Osteocyte (in vitro differentiated cells): ENCODE results near the gene MCRIP2. TPM values are rescaled to one million over a fixed set of nuclear protein-coding genes. Genes with fewer than 3 reads are reported as not detected.

ENCODE experiments used
- DNase-seq: peaks from one replicate; pipeline ENCODE4 v3.0.0; 2021; ENCODE audit warnings: mixed read lengths; ENCODE audit not compliant: unreplicated experiment; ENCODE audit errors: extremely low spot score
- H3K27ac Mint-ChIP-seq: one replicate; pipeline ENCODE4 v1.8.0; 2021; ENCODE audit warnings: mild to moderate bottlenecking, mixed read lengths; ENCODE audit not compliant: unreplicated experiment
- H3K27me3 Mint-ChIP-seq: one replicate; pipeline ENCODE4 v1.8.0; 2021; ENCODE audit warnings: mixed read lengths; ENCODE audit not compliant: unreplicated experiment
- H3K36me3 Mint-ChIP-seq: one replicate; pipeline ENCODE4 v1.8.0; 2021; ENCODE audit warnings: mixed read lengths; ENCODE audit not compliant: unreplicated experiment
- H3K4me1 Mint-ChIP-seq: one replicate; pipeline ENCODE4 v1.8.0; 2021; ENCODE audit warnings: mixed read lengths; ENCODE audit not compliant: unreplicated experiment
- H3K4me3 Mint-ChIP-seq: one replicate; pipeline ENCODE4 v1.8.0; 2021; ENCODE audit warnings: mild to moderate bottlenecking, moderate library complexity, mixed read lengths; ENCODE audit not compliant: unreplicated experiment
- H3K9me3 Mint-ChIP-seq: one replicate; pipeline ENCODE4 v1.8.0; 2021; ENCODE audit warnings: mixed read lengths; ENCODE audit not compliant: unreplicated experiment
- CTCF ChIP-seq: fragments of 200-600 bp; sonication (generic); IDR thresholded peaks from 2 replicates; pipeline ENCODE4 v1.5.0; 2021; ENCODE audit warnings: antibody characterized with exemption, mild to moderate bottlenecking, moderate library complexity
- total RNA-seq: library from RNA; stranded (reverse); gene quantifications from 2 replicates; pipeline ENCODE4 v1.2.1, GENCODE V29; 2021

The MCRIP2 gene
- total RNA-seq, 1 donor from 2014 or later, result 11.3 TPM

GRCh38 chr16:630249-630814 is 11.3 kb upstream of the MCRIP2 start:
- TF ChIP-seq CTCF, result no peak
- H3K27ac Mint-ChIP-seq, result no peak overlapping the region
- no peaks in the 10 kb centered on the region for H3K9me3 Mint-ChIP-seq
- no peak overlapping the region for H3K4me3 Mint-ChIP-seq
- H3K36me3 Mint-ChIP-seq, result peaks cover 4% of the 10 kb centered on the region
- no peaks in the 10 kb centered on the region for H3K27me3 Mint-ChIP-seq
- H3K4me1 Mint-ChIP-seq, result peaks cover 41% of the 10 kb centered on the region
- DNase-seq, result no peak

DNA sequence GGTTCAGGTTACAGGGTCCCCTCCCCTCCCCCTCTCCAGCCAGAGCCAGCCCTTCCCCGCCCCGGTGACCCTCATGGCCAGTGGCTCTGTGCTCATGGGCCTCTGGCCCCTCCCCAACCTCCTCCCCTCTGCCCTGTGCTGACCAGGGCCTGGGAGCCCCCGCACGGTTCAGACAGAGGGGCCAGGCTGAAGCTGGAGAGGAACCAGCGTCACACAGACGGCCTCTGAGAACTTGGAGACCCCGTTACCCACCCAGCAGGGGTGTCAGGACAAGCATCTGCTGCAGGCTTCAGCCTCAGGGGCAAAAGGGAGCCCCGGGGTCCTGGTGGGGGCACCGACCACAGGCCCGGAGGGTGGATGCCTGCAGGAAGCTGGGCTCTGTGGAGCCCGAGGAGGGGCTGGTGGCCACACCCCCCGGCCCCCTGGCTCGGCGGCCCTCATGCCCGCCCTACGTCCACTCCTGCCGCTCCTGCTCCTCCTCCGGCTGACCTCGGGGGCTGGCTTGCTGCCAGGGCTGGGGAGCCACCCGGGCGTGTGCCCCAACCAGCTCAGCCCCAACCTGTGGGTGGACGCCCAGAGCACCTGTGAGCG is 10.7 kb upstream of the MCRIP2 start, which contains the start of gene WFIKKN1:
WFIKKN1 (plus strand) TSS at position 171 of the 591 bp plus-strand sequence; CDS start at position 440, 269 bp downstream.
- H3K9me3 Mint-ChIP-seq, result no peaks in the 10 kb centered on the region
- H3K36me3 Mint-ChIP-seq, result peaks cover 4% of the 10 kb centered on the region
- DNase-seq, result peak; percentile 86
- no peaks in the 10 kb centered on the region for H3K27me3 Mint-ChIP-seq
- H3K4me3 Mint-ChIP-seq, result no peak within 1 kb of the TSS
- TF ChIP-seq CTCF, result no peak
- peaks cover 41% of the 10 kb centered on the region for H3K4me1 Mint-ChIP-seq
- no peak within 1 kb of the TSS for H3K27ac Mint-ChIP-seq

DNA sequence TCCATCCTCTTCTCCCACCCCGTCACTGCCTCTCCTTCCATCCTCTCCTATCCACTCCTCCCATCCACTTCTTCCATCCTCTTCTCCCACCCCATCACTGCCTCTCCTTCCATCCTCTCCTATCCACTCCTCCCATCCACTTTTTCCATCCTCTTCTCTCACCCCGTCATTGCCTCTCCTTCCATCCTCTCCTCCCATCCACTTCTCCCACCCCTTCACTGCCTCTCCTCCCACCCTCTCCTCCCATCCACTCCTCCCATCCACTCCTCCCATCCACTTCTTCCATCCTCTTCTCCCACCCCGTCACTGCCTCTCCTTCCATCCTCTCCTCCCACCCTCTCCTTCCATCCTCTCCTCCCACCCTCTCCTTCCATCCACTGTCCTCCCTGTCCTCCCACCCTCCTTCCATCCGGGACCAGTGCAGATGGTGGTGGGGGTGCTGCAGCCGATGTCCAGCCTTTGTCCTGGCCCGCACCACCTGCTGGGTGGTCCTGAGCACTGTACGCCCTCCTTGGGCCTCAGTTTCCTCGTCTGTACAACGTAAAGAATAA is 9.7 kb upstream of the MCRIP2 start:
- no peak overlapping the region for H3K27ac Mint-ChIP-seq
- no peak overlapping the region for H3K4me3 Mint-ChIP-seq
- no peaks in the 10 kb centered on the region for H3K27me3 Mint-ChIP-seq
- no peak for DNase-seq
- peaks cover 2% of the 10 kb centered on the region for H3K36me3 Mint-ChIP-seq
- no peaks in the 10 kb centered on the region for H3K9me3 Mint-ChIP-seq
- H3K4me1 Mint-ChIP-seq, result peaks cover 37% of the 10 kb centered on the region
- no peak for TF ChIP-seq CTCF

DNA sequence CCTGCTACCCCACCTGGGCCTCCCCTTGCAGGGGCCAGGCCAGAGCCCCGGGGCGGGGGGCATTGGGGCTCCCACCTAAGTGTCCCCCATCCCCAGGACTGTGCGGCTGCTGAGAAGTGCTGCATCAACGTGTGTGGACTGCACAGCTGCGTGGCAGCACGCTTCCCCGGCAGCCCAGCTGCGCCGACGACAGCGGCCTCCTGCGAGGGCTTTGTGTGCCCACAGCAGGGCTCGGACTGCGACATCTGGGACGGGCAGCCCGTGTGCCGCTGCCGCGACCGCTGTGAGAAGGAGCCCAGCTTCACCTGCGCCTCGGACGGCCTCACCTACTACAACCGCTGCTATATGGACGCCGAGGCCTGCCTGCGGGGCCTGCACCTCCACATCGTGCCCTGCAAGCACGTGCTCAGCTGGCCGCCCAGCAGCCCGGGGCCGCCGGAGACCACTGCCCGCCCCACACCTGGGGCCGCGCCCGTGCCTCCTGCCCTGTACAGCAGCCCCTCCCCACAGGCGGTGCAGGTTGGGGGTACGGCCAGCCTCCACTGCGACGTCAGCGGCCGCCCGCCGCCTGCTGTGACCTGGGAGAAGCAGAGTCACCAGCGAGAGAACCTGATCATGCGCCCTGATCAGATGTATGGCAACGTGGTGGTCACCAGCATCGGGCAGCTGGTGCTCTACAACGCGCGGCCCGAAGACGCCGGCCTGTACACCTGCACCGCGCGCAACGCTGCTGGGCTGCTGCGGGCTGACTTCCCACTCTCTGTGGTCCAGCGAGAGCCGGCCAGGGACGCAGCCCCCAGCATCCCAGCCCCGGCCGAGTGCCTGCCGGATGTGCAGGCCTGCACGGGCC is 8.9 kb upstream of the MCRIP2 start:
- Mint-ChIP-seq H3K4me1 (peaks cover 29% of the 10 kb centered on the region), H3K9me3 (no peaks in the 10 kb centered on the region), H3K27ac (no peak overlapping the region), H3K4me3 (no peak overlapping the region), H3K27me3 (no peaks in the 10 kb centered on the region), H3K36me3 (peaks cover 2% of the 10 kb centered on the region)
- no peak for TF ChIP-seq CTCF
- DNase-seq, result no peak
